GM23248 (cell line): Measurements from ENCODE around the gene GCM1.

Experiments
- EZH2 ChIP-seq: fragments of 200-600 bp; sonication (generic); IDR thresholded peaks from 2 replicates; pipeline ENCODE4 v1.6.1; 2018; ENCODE audit warnings: antibody characterized with exemption, mild to moderate bottlenecking; ENCODE audit not compliant: insufficient read depth, poor library complexity, severe bottlenecking
- EZH2phosphoT487 ChIP-seq: fragments of 200-600 bp; sonication (generic); IDR thresholded peaks from 2 replicates; pipeline ENCODE4 v1.6.1; 2018; ENCODE audit warnings: antibody characterized with exemption, moderate library complexity, mild to moderate bottlenecking, low read depth; ENCODE audit not compliant: insufficient read depth

DNA sequence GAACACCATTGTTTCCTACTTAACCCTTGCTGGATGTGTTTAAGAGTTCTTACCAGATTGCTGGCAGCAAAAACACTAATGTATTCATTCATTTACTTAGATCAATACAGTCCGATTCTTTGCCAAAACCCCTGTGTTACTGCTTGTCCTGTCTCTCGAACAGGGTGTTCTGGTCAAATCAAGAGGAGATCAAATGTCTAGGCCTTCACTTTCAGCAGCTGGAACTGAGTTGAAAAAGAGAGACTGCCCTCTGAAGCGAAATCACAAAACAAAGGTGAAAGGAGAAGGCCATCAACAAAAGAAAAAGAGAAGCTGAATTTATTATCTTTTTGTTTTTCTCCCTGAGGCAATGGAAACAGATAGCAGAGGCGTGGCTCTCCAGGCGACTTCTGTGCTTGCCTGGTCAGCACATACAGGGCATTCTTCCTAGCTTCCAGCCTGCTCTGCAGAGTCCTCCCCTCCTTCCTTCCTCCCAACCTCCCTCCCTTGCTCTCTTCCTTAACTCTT lies 44.1 kb upstream of the GCM1 start:
- TF ChIP-seq EZH2 (no peak), EZH2phosphoT487 (no peak)
